Mammary epithelial cell (primary cell): ENCODE results near the gene COG5.

ENCODE experiments used
- CTCF ChIP-seq, 2 donors: IDR thresholded peaks in 1 of 2; conservative IDR thresholded peaks in 1 of 2; 2 replicates each; pipeline ENCODE4 v1.5.1; 2011 to 2012; ENCODE audit warnings: inconsistent platforms in 2 of 2, low read length in 2 of 2, mild to moderate bottlenecking in 2 of 2, control low read depth in 1 of 2, low read depth in 1 of 2; ENCODE audit not compliant: insufficient read depth in 1 of 2; ENCODE audit errors: extremely low read depth in 1 of 2
- EZH2 ChIP-seq: IDR thresholded peaks from 2 replicates; pipeline ENCODE4 v1.6.1; 2012; ENCODE audit warnings: low read length, inconsistent platforms, borderline replicate concordance

GRCh38 chr7:107304063-107304462, 259.7 kb downstream of the COG5 start:
- TF ChIP-seq CTCF (conservative IDR thresholded peaks at IDR 0.05 in 1 of 2, IDR thresholded peaks at IDR 0.05 in 1 of 2; ENCODE audit: extremely low read depth in 1 of 2, insufficient read depth in 1 of 2, low read depth in 1 of 2, low read length in 2 of 2) (no peak), EZH2 (no peak)
